ENCODE results near the gene ARHGEF7. TPM values are rescaled to one million over a fixed set of nuclear protein-coding genes. Genes with fewer than 3 reads are reported as not detected.

Gene ARHGEF7
- total RNA-seq, 4 donors from 2014 or later, result 42.8 to 125 (median 61.1) TPM

DNA sequence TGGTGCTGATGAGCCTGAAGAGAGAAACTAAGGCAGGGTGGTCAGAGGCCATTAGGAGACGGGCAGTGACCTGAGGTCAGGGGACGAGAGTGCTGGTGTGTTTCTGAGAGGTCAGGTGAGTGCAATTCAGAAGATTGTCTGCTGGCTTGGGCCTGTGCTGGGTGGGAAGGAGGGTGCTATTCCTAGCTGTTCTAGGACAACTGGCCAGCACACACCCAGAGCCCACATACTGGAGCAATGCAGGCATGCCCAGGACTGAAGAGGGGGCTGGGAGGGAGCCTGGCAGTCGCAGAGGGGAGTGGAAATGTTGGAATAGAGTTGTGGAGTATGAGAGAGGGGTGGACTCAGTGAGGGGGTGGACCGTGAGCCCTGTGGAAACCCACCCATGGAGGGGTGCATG is 16.5 kb downstream of the ARHGEF7 start:
- TF ChIP-seq POLR2A (IDR thresholded peaks at IDR 0.05), result no peak
- no peak for TF ChIP-seq CTCF (IDR thresholded peaks at IDR 0.05)
- DNase-seq (ENCODE audit: low spot score in 2 of 2), result no peak
- intact Hi-C loops (cut with DNase I; ENCODE audit: low total_unique reads), result no loop called here
- 82 to 88% methylated on average over 4 of the region's 4 CpGs for WGBS, 2 donors
- H3K4me3 ChIP-seq (ENCODE audit: low read depth, poor library complexity, severe bottlenecking), result no peak overlapping the region

DNA sequence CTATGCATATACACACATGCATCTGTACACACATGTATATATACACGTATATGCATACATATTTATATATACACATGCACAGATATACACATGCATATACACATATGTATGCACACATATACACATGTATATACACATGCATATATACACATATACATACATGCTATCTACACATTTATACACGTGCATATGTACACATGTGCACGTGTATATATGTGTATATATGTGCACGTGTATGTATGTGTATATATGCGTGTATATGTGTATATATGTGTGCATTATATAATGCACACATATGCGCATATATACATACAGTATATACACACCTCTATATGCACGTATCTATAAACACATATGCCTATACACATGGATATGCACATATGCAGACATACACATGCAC is 17.8 kb downstream of the ARHGEF7 start:
- 89 to 93% methylated on average over 7 of the region's 7 CpGs for WGBS, 2 donors
- DNase-seq (ENCODE audit: low spot score in 2 of 2), result no peak
- intact Hi-C loops (cut with DNase I; ENCODE audit: low total_unique reads), result no loop called here
- no peak for TF ChIP-seq CTCF (IDR thresholded peaks at IDR 0.05)
- TF ChIP-seq POLR2A (IDR thresholded peaks at IDR 0.05), result no peak
- no peak overlapping the region for H3K4me3 ChIP-seq (ENCODE audit: low read depth, poor library complexity, severe bottlenecking)

GRCh38 chr13:111139452-111139851 is 24.3 kb downstream of the ARHGEF7 start:
- no peak for DNase-seq (ENCODE audit: low spot score in 2 of 2)
- intact Hi-C loops (cut with DNase I; ENCODE audit: low total_unique reads), result no loop called here
- no peak for TF ChIP-seq POLR2A (IDR thresholded peaks at IDR 0.05)
- TF ChIP-seq CTCF (IDR thresholded peaks at IDR 0.05), result no peak
- H3K4me3 ChIP-seq (ENCODE audit: low read depth, poor library complexity, severe bottlenecking), result no peak overlapping the region
- 88 to 97% methylated on average over 9 of the region's 9 CpGs for whole genome bisulfite sequencing, 2 donors

GRCh38 chr13:111139873-111140561 is 24.9 kb downstream of the ARHGEF7 start:
- 79 to 83% methylated on average over 9 of the region's 9 CpGs for WGBS, 2 donors
- TF ChIP-seq POLR2A (IDR thresholded peaks at IDR 0.05) (no peak), CTCF (IDR thresholded peaks at IDR 0.05) (no peak)
- no peak for DNase-seq (ENCODE audit: low spot score in 2 of 2)
- intact Hi-C loops (cut with DNase I; ENCODE audit: low total_unique reads), result no loop called here
- no peak overlapping the region for H3K4me3 ChIP-seq (ENCODE audit: low read depth, poor library complexity, severe bottlenecking)

- no peak overlapping the region for H3K4me3 ChIP-seq (ENCODE audit: low read depth, poor library complexity, severe bottlenecking)
- no peak for DNase-seq (ENCODE audit: low spot score in 2 of 2)
- 92 to 95% methylated on average over 6 of the region's 6 CpGs for WGBS, 2 donors
- intact Hi-C loops (cut with DNase I; ENCODE audit: low total_unique reads), result no loop called here
- TF ChIP-seq POLR2A (IDR thresholded peaks at IDR 0.05), result no peak
- no peak for TF ChIP-seq CTCF (IDR thresholded peaks at IDR 0.05)
These were observed 25.5 kb downstream of the ARHGEF7 start for GRCh38 chr13:111140562-111141105.

DNA sequence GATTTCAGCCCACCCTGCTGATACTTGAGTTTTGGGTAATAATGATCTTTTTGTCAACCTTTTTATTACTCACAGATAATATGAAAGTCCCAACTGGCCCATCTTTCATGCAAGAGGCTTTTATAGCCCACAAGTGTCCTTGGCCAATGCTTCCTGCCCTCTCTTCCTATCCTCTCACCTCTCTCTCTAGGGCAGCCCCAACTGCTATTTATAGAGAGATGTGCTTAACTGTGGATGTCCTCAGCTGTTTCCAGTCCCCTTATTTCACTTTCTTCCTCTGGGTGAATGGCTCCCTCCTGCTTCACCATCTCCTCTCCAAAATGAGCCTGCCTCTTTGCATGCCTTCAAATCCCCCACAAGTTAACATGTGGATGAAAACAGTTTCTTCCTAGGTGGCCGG is 27.4 kb downstream of the ARHGEF7 start:
- TF ChIP-seq POLR2A (IDR thresholded peaks at IDR 0.05), result no peak
- no peak for TF ChIP-seq CTCF (IDR thresholded peaks at IDR 0.05)
- intact Hi-C loops (cut with DNase I; ENCODE audit: low total_unique reads), result no loop called here
- no peak for DNase-seq (ENCODE audit: low spot score in 2 of 2)

More for the DNA sequence above, 27.4 kb downstream of the ARHGEF7 start:
- WGBS, 2 donors, result 91 to 100% methylated on average over 1 of the region's 1 CpG
- no peak overlapping the region for H3K4me3 ChIP-seq (ENCODE audit: low read depth, poor library complexity, severe bottlenecking)

Data from lower leg skin (tissue), 4 donors.